ENCODE measurements around the gene NUB1.

NUB1 gene

DNA sequence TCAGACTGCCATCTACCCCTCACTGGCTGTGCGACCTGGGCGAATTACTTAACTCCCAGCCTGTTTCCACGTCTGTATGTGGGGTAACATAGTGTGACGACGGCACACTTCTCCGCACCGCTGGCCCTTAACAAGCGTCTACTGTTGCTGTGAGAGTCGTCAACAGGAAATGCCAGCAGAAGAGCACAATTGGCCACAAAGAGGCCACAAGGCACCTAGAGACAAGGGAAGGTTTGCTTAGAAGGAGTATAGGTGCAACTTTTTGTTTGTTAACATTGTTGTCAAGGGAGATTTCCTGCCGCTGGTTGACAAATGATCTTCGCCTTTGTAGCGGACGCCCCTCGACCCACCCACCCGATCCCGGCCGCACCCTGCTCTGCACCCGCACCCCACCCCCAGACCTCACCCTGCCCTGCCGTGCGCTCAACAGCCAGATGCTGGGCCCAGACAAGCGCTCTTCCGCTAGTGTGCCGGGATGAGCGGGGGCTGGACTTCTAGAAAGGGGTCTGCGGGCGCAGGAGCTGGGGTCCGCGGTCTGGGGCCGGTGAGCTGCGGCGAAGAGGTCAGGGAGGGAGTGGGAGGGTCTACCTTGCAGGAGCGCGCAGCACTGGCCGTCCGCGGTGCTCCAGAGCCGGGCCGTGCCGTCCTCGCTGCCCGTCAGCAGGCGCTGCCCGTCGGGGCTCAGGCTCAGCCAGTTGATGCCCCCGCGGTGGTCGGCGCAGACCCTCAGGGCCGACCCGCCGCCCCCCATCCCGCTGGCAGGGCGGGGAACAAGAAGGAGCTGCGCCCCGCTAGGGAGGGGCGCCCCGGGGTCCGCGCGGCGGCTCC is 67.4 kb downstream of the NUB1 start:
- no peak for DNase-seq
- intact Hi-C loops (cut with DNase I) = no loop called here

- intact Hi-C loops (cut with DNase I) = no loop called here
- DNase-seq = no peak
Observed at GRCh38 chr7:151409667-151410404, 68.2 kb downstream of the NUB1 start, which contains the start of gene WDR86. WDR86 (minus strand) TSS chr7:151410038; CDS start chr7:151409589, 449 bp downstream.

- intact Hi-C loops (cut with DNase I) = no loop called here
- DNase-seq = peak in 11 of 42 donors; percentile 10 to 49 (median 26)
Observed at GRCh38 chr7:151410405-151411390, 69.1 kb downstream of the NUB1 start.

- intact Hi-C loops (cut with DNase I) = no loop called here
- no peak for DNase-seq
Observed at GRCh38 chr7:151411551-151411950, 69.9 kb downstream of the NUB1 start.

- intact Hi-C loops (cut with DNase I) = no loop called here
- DNase-seq = no peak
Observed at GRCh38 chr7:151412318-151412717, 70.7 kb downstream of the NUB1 start.

DNA sequence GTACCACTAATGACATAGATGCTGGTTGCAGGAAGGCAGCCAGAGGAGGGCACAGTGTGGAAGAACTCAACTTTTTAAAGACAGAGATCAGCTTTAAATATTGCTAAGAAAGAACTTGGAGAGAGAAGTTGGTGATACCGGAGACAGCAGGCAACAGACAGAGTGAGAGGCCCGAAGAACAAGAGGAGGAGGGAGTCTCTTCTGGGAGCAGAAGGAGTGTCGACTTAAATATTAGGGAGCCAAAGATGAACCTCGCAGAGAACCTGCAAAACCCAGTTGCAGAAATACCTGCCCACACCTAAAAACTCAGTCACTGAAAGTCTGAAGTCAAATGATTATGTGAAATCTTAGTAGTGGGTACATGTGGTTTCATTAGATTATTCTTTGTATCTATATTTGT is 71.6 kb downstream of the NUB1 start:
- intact Hi-C loops (cut with DNase I) = no loop called here

GRCh38 chr7:151415375-151416105 is 73.9 kb downstream of the NUB1 start:
- DNase-seq = no peak
- intact Hi-C loops (cut with DNase I) = no loop called here

More for the DNA sequence above, 71.6 kb downstream of the NUB1 start:
- DNase-seq = peak in 8 of 42 donors; percentile 12 to 67 (median 42)

- intact Hi-C loops (cut with DNase I) = no loop called here
- no peak for DNase-seq
Observed at GRCh38 chr7:151416112-151416940, 74.7 kb downstream of the NUB1 start.

DNA sequence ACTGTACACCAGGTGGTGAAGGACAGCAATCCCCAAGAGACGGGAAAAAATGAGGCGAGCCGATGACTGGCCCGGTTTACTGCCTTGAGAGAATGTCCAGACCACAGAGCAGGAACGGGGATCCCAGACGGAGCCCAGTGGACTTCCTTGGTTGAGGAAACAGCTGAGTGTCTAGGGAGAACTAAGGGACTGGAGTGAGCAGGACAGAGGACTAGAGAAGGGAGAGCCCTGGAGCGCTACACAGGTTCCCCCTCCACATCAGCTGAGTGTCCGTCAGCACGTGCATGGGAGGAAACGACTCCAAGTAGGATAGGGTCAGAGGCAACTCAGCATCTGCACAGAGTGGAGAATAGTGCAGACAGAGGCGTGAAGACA is 75.3 kb downstream of the NUB1 start:
- no peak for DNase-seq
- intact Hi-C loops (cut with DNase I) = no loop called here

DNA sequence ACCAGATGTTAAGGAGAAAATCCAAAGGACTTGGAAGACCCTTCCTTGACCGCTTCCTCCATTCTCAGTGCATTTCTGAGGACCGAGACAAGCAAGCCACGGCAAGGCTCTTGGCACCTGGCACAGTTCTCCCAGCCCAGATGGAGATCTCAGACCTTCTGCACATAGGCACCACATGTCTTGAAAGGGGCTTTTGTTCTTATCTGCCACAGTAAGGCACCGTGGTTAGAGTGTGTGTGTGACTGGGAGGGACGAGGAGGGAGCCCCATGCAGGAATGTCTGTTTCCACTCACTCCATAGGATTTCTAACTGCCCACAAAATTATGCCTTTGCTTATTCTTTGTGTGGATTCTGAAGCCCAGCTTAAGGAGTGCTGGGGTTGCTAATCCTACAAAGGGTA is 78.5 kb downstream of the NUB1 start:
- DNase-seq = no peak
- intact Hi-C loops (cut with DNase I) = no loop called here

- intact Hi-C loops (cut with DNase I) = no loop called here
- DNase-seq = no peak
Observed at GRCh38 chr7:151422212-151422611, 80.6 kb downstream of the NUB1 start.

DNA sequence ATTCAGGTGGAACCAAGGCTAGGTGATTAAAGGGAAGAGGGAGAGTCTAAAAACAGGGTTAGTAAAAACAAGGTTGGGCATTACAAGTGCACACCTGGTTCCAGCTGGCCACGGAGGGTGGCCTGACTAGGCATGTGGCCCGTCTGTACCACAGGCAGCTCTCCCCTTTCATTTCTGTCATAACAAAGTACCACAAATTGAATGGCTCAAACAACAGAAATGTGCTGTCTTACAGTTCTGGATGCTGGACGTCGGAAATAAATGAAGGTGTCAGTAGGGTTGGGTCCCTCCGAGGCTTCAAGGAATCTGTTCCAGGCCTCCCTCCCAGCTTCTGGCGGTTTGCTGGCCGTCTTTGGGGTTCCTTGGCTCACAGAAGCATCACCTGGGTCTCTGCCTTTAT is 81.6 kb downstream of the NUB1 start:
- no peak for DNase-seq
- intact Hi-C loops (cut with DNase I) = no loop called here

- no peak for DNase-seq
- intact Hi-C loops (cut with DNase I) = no loop called here
Observed at GRCh38 chr7:151423936-151424335, 82.3 kb downstream of the NUB1 start.

- intact Hi-C loops (cut with DNase I) = no loop called here
- DNase-seq = no peak
Observed at GRCh38 chr7:151424799-151425198, 83.2 kb downstream of the NUB1 start.

DNA sequence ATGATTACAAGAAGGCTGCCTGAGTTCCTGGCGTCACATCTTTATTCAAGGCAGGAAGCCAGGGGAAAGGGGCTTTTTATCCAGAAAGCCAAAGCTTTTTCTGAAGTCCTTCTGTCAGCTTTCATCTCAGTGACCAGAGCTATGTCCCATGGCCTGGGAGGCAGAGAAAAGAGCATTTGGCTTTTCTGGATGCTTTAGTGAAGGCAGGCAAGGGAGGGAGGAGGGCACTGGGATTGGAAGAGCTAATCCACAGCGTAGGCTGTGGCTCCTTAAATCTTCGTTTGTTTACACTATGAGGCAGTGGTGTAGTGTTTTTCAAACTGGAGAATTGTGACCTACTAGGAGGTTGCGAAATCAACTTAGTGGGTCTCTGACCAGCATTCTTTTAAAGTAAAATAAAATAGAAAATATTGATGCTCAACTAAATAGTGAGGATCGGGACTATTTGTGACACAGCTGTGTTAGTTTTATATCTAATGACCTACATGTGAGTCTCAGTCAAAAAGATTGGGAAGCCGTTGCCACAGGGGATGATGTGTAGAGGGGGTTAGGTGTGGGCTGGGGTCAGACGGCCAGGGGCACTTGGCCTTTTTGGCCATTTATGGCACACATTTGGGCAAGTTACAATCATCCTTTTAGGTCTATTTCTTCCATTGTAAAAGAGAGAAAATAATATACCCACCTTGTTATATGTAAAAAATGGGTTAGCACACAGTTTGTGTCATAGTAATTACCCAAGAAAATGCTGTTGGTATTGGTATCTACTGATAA is 84.2 kb downstream of the NUB1 start:
- no peak for DNase-seq
- intact Hi-C loops (cut with DNase I) = no loop called here

DNA sequence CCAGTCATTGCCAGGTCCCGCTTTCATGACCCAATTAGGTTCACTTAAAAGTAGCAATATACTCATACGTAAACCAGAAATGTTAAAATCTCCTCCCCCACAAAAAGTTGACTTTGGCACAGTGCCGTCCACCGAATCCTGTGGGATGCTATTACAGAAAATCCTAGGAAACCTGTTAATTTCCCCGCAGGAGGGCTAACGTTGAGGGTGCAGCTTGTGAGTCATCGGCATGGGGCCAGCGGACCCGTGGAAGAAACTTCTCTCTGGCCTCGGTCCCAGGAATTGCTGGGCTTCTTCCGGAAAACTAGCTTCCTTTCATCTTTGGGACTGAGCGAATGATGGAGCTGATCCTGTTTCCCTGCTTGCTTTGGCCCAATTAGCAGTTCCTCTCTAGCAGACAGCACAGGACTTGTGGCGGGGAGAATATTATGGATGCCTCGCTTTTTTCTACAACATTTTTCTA is 84.9 kb downstream of the NUB1 start:
- DNase-seq = peak in 7 of 42 donors; percentile 16 to 71 (median 49)
- intact Hi-C loops (cut with DNase I) = no loop called here
